ENCODE data around the gene WDR5.

WDR5 gene

DNA sequence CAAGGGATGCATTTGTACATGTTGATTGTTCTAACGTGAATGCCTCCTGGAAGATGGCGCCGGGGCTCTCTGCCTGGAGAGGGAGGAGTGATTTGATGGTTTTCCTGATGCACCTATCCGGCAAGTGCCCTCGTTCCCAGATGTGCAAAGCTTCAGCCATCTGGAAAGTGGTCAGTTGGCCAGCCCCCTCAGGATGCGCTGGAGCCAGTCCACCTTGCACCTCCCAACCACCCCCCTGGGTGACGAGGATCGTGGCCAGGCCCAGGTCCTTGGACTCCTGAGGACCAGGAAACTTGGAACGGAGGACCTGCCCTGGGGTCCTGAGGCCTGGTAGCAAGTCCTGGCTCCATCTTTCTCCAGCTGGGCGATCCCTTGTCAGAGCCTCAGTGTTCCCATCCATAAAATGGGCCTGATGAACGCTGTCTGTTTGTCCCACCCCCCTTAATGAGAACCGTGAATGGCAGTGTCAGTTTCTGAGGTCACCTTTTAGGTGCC is 52.1 kb downstream of the WDR5 start:
- no peak for DNase-seq (ENCODE audit: low read depth in 3 of 3)

DNA sequence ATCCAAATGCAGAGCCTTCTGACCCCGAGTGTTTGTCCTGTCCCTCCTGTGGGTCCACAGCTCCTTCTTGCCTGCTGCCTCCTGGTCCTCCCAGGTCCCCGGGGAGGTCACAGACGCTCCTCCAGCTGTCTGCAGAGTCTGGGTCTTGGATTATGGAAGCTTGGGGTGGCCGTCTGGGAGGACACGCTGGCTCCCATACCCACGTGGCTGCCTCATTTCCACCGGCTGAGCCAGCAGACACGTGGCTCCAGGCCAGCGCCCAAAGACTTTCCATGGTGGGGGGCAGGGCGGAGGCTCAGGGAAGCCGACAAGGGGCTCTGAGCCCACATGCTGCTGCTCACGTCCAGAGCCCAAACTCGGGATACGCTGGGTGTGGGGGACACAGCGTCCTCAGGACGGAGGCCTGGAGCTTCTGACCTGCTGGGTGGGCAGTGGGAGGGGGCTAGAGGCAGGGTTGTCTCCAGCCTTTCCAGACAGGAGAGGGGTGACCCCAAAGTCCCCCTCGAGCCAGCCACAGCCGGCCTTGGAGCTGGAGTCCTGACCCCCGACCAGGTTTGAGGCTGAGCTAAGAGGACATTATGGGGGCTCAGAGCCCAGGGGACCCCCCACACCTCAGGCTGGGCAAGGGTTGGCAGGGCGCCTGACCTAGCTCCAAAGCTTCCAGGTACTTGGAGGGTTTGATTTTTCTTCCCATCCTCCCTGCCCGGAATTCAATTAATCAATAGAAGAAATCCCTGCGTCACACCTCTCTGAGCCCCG is 52.7 kb downstream of the WDR5 start:
- DNase-seq (ENCODE audit: low read depth in 3 of 3): no peak

GRCh38 chr9:134189145-134189469 is 53.2 kb downstream of the WDR5 start:
- DNase-seq (ENCODE audit: low read depth in 3 of 3): no peak

DNA sequence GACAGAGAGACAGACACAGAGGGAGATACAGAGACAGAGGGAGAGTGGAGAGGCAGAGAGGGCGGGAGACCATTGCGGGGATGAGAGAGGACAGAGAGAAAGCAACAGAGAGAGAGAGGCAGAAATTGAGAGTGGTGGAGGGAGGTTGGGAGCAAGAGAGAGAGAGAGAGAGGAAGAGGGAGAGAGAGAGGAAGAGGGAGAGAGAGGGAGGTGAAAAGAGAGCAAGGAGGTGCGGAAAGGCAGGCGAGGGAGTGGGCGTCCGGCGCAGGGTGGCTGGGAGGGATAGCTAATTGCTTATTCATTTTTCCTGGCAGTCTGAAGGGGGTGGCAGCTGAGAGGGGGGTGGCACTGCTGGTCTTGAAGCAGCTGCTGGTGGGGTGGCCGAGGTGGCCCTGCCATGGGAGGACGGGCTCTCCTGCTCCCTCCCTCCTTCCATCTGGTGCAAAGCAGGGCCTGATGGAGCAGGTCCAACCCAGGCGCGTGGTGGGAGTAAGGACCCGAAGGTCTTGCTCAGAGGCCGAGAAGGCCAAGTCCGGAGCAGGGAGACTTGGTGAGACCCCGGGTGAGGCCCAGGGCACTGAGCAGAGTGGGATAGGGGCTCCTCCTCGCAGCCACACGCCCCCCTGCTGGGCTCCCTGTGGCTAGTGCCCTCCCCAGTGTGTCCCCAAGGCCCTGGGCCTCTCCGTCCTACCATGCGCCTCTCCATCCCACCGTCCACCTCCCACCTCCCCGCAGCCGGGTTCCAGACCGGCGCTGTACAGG is 53.8 kb downstream of the WDR5 start:
- no peak for DNase-seq (ENCODE audit: low read depth in 3 of 3)

DNA sequence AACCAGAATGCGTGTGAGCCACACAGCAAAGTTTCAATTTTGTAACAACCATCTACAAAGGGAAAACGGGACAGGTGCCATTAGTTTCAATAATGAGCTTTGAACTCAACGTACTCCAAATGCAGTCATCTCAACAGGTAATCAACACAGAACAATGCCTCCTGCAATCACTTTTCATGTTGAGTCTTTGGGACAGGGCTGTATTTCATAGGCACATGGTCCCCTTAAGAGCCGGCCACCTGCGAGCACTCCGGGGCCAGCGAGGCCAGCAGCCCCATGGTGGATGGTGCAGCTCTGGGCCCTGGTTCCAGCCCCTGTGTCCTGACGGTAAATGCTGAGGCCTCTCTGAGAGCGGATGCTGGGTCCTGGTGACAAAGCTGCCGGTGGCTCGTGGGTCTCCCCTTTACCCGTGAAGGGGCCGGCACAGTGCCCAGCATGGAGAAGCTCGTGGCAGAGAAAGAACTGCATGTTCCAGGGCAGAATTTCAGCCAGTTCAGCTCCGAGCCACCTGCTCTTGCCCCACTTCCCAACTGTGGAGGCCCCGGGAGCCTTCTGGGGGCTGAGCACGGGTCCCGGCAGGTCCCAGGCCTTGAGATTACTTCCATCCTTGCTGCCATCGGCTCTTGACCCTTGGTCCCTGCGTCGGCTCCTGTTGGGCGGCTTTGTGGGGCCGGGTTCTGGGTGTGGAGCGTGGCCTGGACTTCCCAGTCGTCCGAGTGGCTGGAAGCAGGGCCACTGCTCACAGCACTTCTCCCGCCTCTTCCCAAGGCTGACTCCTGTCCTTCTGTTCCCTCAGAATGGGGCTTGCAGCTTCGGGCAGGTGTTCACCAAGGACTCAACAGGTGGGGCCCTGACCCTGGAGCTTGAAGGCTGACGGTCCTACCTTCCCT is 54.6 kb downstream of the WDR5 start:
- DNase-seq (ENCODE audit: low read depth in 3 of 3): no peak

- DNase-seq (ENCODE audit: low read depth in 3 of 3): no peak
Observed at GRCh38 chr9:134191455-134192209, 55.8 kb downstream of the WDR5 start.

- no peak for DNase-seq (ENCODE audit: low read depth in 3 of 3)
Observed at GRCh38 chr9:134192311-134192950, 56.5 kb downstream of the WDR5 start.

- no peak for DNase-seq (ENCODE audit: low read depth in 3 of 3)
Observed at GRCh38 chr9:134192951-134193731, 57.3 kb downstream of the WDR5 start.

DNA sequence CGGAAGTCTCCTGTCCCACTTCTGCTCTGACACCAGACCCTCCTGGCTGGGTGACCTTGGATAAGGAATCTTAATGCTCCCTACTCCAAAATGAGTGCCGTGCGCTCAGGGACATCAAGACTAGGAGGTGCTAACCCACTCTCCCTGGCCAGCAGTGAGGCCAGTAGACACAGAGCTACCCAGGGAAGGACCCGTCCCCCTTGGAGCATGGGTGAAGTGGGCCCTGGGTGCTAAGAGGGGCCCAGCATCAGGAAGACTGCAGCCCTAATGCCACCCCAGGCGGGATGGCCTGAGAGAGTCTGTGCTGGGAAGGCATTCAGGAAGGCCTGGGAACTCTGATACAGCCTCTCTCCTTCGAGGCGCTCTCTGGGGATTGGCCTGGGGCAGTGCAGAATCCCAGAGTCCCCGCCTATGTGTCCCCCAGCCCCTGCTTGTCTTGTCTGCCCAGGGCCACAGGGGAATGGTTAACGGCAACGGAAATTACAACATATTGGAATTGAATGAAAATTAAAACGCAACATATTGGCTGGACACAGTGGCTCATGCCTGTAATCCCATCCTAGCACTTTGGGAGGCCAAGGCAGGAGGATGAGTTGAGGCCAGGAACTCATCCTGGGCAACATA is 58.1 kb downstream of the WDR5 start:
- no peak for DNase-seq (ENCODE audit: low read depth in 3 of 3)

DNA sequence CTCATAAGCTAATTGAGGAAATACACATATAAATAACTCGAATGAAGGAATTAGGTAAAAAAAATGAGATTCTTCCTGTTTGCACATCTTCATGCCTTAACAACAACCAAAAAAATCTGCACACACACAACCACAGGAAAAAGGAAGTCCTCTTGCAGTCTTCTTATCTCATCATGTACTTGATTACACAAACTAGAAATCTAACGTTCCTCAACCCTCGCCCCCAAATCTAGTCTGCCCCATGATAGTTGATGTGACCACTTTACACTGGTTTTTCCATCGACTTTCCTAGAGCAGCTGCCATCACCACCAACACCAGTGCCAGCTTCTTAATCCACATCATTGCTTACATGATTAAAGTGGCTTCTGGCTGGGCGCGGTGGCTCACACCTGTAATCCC is 59.7 kb downstream of the WDR5 start:
- no peak for DNase-seq (ENCODE audit: low read depth in 3 of 3)

GRCh38 chr9:134196911-134197310 is 61.0 kb downstream of the WDR5 start:
- DNase-seq (ENCODE audit: low read depth in 3 of 3): no peak

- DNase-seq (ENCODE audit: low read depth in 3 of 3): no peak
Observed at GRCh38 chr9:134198791-134199190, 62.9 kb downstream of the WDR5 start.

GRCh38 chr9:134200730-134201129 is 64.8 kb downstream of the WDR5 start:
- no peak for DNase-seq (ENCODE audit: low read depth in 3 of 3)

DNA sequence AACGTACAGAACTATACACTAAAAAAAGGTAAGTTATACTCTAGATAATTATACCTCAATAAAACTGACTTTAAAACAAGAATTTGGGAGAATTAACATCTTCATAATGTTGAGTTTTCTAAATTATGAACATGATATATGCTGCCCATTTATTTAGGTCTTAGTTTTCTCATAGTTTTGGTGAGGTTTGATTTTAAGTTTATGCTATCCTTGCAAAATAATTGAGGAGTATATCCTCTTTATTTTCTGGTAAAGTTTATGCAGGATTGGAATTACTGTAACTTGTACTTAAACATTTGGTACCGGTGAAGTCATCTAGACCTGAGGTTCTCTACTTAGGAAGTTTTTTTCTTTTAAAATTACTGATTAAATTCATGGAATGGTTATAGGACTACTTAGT is 67.3 kb downstream of the WDR5 start:
- DNase-seq (ENCODE audit: low read depth in 3 of 3): no peak

- DNase-seq (ENCODE audit: low read depth in 3 of 3): no peak
Observed at GRCh38 chr9:134204041-134204440, 68.2 kb downstream of the WDR5 start.

DNA sequence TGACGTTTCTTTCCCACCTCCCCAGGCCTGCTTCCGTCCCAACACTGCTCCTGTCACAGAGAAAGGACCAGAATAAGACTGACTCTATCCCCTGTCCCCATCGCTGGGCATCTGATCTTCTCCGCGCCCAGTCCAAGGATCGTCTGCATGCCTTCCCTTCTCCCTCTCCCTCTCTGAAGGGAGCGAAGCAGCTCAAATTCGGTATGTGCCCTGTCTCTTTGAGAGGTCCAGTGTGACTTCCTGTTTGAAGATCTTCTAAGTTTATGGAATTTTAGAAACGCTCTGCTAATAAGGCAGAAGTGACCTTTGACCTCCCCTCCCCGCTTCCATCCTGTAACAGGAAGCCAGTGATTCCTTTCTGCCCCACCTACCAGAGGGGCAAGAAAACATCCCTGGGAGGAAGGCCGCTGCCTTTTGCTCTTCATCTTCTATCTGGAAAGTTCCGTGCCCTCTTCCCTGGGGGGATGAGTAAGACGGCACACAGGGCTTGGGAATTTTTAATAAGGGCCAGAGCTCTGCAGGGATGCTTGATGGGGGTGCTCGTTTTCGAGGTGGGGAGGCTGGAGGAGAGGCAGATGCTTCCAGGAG is 69.2 kb downstream of the WDR5 start:
- no peak for DNase-seq (ENCODE audit: low read depth in 3 of 3)

DNA sequence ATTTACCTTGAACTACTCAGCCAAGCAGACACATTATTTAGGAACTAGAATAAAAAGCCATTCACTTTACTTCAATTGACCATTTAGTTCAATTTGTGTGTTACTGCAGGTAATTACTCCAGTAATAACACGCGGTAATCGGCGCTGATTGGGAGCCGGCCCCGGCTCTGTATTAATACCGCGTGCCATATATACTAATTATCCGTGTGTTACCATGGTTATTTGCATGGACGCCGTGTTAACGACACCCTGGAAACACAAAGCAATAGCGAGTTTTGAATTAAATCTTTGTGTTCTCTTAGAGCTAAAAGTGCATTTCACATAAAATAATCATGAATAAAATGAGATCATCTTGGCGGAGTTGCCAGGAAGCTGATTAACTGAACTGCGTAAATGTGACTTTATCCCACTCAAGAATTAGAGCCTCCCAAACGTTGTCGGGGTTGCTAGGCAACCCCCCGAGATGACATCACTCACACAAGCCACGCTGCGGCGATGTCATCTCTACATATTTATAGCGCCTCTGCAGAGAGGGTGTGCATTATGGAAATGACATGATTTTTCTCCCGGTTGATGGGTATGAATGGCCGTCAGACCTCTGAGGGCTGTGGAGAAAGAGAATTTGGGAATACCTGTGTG is 69.9 kb downstream of the WDR5 start:
- no peak for DNase-seq (ENCODE audit: low read depth in 3 of 3)

- DNase-seq (ENCODE audit: low read depth in 3 of 3): no peak
Observed at GRCh38 chr9:134206311-134207300, 70.7 kb downstream of the WDR5 start.
